ENCODE data around the gene AUP1. TPM values are rescaled to one million over a fixed set of nuclear protein-coding genes. Genes with fewer than 3 reads are reported as not detected.

Gene AUP1
- total and polyA plus RNA-seq, 9 of the 15 experiments (the other 6 are each of a cell fraction or from before 2014, with no cell fraction given), result 70.7 to 245 (median 165) TPM

DNA sequence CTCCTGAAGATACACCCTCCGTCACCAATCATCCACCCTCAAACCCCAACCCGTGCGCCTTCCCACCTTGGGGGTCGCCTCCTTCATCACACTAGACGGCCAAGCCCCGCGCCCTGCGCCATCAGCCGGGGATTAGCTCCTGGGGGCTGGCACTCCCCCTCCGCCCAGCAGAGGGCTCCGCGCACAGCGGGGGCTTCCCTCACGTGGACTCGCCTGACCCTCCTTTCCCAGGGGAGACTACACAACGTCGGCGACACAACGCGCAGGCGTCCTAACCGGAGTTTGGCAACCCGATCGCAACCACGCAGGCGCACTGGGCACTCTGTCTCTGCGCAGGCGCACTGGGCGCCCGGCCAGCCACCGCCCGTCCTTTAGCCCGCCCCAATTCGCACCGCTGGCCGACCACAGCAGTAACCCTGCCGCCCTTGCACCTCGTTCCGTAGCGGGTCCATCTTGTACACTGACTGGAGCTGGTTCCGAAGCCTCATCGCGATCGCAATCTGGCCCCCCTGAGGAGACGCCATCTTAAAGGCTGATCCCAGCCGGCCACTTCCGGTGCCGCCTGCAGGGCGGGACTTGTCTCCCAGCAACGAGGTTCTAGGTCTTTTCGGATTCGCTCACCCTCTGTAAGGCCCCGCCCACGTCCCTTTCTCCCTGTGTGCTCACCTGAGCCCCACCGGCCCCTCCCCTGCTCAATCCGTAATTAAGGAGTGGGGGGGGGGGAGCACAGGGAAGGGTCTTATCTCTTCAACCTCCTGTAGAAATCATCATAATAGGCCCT is 22.2 kb downstream of the AUP1 start, which contains the start of gene PCGF1 (continued):
- TF ChIP-seq, protein P1, sequence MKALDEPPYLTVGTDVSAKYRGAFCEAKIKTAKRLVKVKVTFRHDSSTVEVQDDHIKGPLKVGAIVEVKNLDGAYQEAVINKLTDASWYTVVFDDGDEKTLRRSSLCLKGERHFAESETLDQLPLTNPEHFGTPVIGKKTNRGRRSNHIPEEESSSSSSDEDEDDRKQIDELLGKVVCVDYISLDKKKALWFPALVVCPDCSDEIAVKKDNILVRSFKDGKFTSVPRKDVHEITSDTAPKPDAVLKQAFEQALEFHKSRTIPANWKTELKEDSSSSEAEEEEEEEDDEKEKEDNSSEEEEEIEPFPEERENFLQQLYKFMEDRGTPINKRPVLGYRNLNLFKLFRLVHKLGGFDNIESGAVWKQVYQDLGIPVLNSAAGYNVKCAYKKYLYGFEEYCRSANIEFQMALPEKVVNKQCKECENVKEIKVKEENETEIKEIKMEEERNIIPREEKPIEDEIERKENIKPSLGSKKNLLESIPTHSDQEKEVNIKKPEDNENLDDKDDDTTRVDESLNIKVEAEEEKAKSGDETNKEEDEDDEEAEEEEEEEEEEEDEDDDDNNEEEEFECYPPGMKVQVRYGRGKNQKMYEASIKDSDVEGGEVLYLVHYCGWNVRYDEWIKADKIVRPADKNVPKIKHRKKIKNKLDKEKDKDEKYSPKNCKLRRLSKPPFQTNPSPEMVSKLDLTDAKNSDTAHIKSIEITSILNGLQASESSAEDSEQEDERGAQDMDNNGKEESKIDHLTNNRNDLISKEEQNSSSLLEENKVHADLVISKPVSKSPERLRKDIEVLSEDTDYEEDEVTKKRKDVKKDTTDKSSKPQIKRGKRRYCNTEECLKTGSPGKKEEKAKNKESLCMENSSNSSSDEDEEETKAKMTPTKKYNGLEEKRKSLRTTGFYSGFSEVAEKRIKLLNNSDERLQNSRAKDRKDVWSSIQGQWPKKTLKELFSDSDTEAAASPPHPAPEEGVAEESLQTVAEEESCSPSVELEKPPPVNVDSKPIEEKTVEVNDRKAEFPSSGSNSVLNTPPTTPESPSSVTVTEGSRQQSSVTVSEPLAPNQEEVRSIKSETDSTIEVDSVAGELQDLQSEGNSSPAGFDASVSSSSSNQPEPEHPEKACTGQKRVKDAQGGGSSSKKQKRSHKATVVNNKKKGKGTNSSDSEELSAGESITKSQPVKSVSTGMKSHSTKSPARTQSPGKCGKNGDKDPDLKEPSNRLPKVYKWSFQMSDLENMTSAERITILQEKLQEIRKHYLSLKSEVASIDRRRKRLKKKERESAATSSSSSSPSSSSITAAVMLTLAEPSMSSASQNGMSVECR (CRISPR knock-in tag; IDR thresholded peaks at IDR 0.05), result peak; percentile 89
- TF ChIP-seq CBX2 (IDR thresholded peaks at IDR 0.05; ENCODE audit: insufficient read depth, low read length, poor library complexity, severe bottlenecking) (no peak), ZNF24 (IDR thresholded peaks at IDR 0.05) (no peak), SMAD1 (IDR thresholded peaks at IDR 0.05; ENCODE audit: low read depth, low read length, partially characterized antibody) (no peak), TCF3 (CRISPR knock-in tag; IDR thresholded peaks at IDR 0.05) (peak; percentile 4), FIP1L1 (IDR thresholded peaks at IDR 0.05; ENCODE audit: low read depth, low read length, poor library complexity, severe bottlenecking) (no peak), KAT8 (IDR thresholded peaks at IDR 0.05; ENCODE audit: low read depth) (no peak), ZNF707 (CRISPR knock-in tag; conservative IDR thresholded peaks at IDR 0.05) (no peak), POLR3G (IDR thresholded peaks at IDR 0.05; ENCODE audit: extremely low read depth, insufficient read length, insufficient replicate concordance) (no peak), JUND (IDR thresholded peaks at IDR 0.05; ENCODE audit: borderline replicate concordance, low read depth, low read length) (peak; percentile 45), JUND (tag; IDR thresholded peaks at IDR 0.05; ENCODE audit: borderline replicate concordance, low read depth, low read length) (no peak), MEF2D (tag; conservative IDR thresholded peaks at IDR 0.05; ENCODE audit: low read depth) (no peak), HLTF (IDR thresholded peaks at IDR 0.05) (0 out of 2 replicates have a peak, but pooled peaks have one; percentile 50), ESRRB (CRISPR knock-in tag; IDR thresholded peaks at IDR 0.05; ENCODE audit: borderline replicate concordance) (no peak), ZBTB8A (IDR thresholded peaks at IDR 0.05; ENCODE audit: partially characterized antibody) (no peak)
- TF ChIP-seq, protein P2, sequence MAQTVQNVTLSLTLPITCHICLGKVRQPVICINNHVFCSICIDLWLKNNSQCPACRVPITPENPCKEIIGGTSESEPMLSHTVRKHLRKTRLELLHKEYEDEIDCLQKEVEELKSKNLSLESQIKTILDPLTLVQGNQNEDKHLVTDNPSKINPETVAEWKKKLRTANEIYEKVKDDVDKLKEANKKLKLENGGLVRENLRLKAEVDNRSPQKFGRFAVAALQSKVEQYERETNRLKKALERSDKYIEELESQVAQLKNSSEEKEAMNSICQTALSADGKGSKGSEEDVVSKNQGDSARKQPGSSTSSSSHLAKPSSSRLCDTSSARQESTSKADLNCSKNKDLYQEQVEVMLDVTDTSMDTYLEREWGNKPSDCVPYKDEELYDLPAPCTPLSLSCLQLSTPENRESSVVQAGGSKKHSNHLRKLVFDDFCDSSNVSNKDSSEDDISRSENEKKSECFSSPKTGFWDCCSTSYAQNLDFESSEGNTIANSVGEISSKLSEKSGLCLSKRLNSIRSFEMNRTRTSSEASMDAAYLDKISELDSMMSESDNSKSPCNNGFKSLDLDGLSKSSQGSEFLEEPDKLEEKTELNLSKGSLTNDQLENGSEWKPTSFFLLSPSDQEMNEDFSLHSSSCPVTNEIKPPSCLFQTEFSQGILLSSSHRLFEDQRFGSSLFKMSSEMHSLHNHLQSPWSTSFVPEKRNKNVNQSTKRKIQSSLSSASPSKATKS (CRISPR knock-in tag; IDR thresholded peaks at IDR 0.05), result no peak
- TF ChIP-seq, protein P3, sequence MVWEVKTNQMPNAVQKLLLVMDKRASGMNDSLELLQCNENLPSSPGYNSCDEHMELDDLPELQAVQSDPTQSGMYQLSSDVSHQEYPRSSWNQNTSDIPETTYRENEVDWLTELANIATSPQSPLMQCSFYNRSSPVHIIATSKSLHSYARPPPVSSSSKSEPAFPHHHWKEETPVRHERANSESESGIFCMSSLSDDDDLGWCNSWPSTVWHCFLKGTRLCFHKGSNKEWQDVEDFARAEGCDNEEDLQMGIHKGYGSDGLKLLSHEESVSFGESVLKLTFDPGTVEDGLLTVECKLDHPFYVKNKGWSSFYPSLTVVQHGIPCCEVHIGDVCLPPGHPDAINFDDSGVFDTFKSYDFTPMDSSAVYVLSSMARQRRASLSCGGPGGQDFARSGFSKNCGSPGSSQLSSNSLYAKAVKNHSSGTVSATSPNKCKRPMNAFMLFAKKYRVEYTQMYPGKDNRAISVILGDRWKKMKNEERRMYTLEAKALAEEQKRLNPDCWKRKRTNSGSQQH (CRISPR knock-in tag; IDR thresholded peaks at IDR 0.05), result peak; percentile 23; the same call in 1 of the 2 replicates
- TF ChIP-seq, protein P4, sequence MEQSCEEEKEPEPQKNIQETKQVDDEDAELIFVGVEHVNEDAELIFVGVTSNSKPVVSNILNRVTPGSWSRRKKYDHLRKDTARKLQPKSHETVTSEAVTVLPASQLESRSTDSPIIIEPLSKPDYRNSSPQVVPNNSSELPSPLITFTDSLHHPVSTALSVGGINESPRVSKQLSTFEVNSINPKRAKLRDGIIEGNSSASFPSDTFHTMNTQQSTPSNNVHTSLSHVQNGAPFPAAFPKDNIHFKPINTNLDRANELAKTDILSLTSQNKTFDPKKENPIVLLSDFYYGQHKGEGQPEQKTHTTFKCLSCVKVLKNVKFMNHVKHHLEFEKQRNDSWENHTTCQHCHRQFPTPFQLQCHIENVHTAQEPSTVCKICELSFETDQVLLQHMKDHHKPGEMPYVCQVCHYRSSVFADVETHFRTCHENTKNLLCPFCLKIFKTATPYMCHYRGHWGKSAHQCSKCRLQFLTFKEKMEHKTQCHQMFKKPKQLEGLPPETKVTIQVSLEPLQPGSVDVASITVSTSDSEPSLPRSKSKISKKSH (CRISPR knock-in tag; IDR thresholded peaks at IDR 0.05), result no peak

All from K562 (cell line).